ENCODE measurements around the gene EHBP1L1.

The EHBP1L1 gene

GRCh38 chr11:65616575-65617001 lies 40.7 kb downstream of the EHBP1L1 start:
- no peak for DNase-seq (ENCODE audit: low read depth, low spot score)

GRCh38 chr11:65617136-65617850 lies 41.4 kb downstream of the EHBP1L1 start:
- DNase-seq (ENCODE audit: low read depth, low spot score), result no peak

GRCh38 chr11:65617990-65618751 lies 42.3 kb downstream of the EHBP1L1 start:
- DNase-seq (ENCODE audit: low read depth, low spot score), result no peak

- no peak for DNase-seq (ENCODE audit: low read depth, low spot score)
Observed at GRCh38 chr11:65618763-65619162, 42.9 kb downstream of the EHBP1L1 start.

GRCh38 chr11:65619281-65619928 lies 43.6 kb downstream of the EHBP1L1 start:
- no peak for DNase-seq (ENCODE audit: low read depth, low spot score)

GRCh38 chr11:65620666-65621065 lies 44.8 kb downstream of the EHBP1L1 start:
- no peak for DNase-seq (ENCODE audit: low read depth, low spot score)

- DNase-seq (ENCODE audit: low read depth, low spot score), result no peak
Observed at GRCh38 chr11:65621460-65621859, 45.6 kb downstream of the EHBP1L1 start.

GRCh38 chr11:65622011-65622410 lies 46.2 kb downstream of the EHBP1L1 start:
- no peak for DNase-seq (ENCODE audit: low read depth, low spot score)

- no peak for DNase-seq (ENCODE audit: low read depth, low spot score)
Observed at GRCh38 chr11:65623177-65623576, 47.3 kb downstream of the EHBP1L1 start.

- no peak for DNase-seq (ENCODE audit: low read depth, low spot score)
Observed at GRCh38 chr11:65623852-65624616, 48.2 kb downstream of the EHBP1L1 start.

- DNase-seq (ENCODE audit: low read depth, low spot score), result no peak
Observed at GRCh38 chr11:65624931-65625627, 49.2 kb downstream of the EHBP1L1 start.

GRCh38 chr11:65625628-65626342 lies 49.9 kb downstream of the EHBP1L1 start:
- no peak for DNase-seq (ENCODE audit: low read depth, low spot score)

- DNase-seq (ENCODE audit: low read depth, low spot score), result no peak
Observed at GRCh38 chr11:65627202-65627601, 51.3 kb downstream of the EHBP1L1 start.

GRCh38 chr11:65629579-65629978 lies 53.7 kb downstream of the EHBP1L1 start:
- no peak for DNase-seq (ENCODE audit: low read depth, low spot score)

- no peak for DNase-seq (ENCODE audit: low read depth, low spot score)
Observed at GRCh38 chr11:65630215-65630614, 54.4 kb downstream of the EHBP1L1 start.

GRCh38 chr11:65633390-65634108 lies 57.7 kb downstream of the EHBP1L1 start:
- DNase-seq (ENCODE audit: low read depth, low spot score), result no peak

GRCh38 chr11:65634109-65634436 lies 58.2 kb downstream of the EHBP1L1 start:
- no peak for DNase-seq (ENCODE audit: low read depth, low spot score)

GRCh38 chr11:65634440-65634839 lies 58.6 kb downstream of the EHBP1L1 start:
- no peak for DNase-seq (ENCODE audit: low read depth, low spot score)

GRCh38 chr11:65634905-65635731 lies 59.3 kb downstream of the EHBP1L1 start:
- no peak for DNase-seq (ENCODE audit: low read depth, low spot score)

Data from iPS DF 19.7 (cell line).